ENCODE measurements around the gene STK36. TPM values are rescaled to one million over a fixed set of nuclear protein-coding genes. Genes with fewer than 3 reads are reported as not detected.

Gene STK36
- total RNA-seq, 8 experiments from 2014 or later: 12.7 to 93.3 (median 26.0) TPM

- H3K4me1 ChIP-seq (replicated peaks in 1 of 2): no peaks in the 10 kb centered on the region
- no peak overlapping the region for H3K27ac ChIP-seq
- no peak overlapping the region for H3K4me3 ChIP-seq
- 85 to 100% methylated on average over 1 to 4 of the region's 10 CpGs; no CpG with 5 or more reads in 8 of the 10 experiments for WGBS, 10 experiments
- in situ Hi-C loops (cut with MboI; ENCODE audit: low pct_unique_long_range_greater_than_20kb in 2 of 9, low sequenced_read_pairs in 9 of 9, unreplicated experiment in 9 of 9): loop anchor here in 1 of 9 experiments (25.0 kb wide), 1 partner anchor 232 kb away; the partner anchor contains the start of gene VIL1
- peak in 4 of 8 experiments; percentile 5 to 19 (median 11) for ATAC-seq (replicated peaks in 6 of 8)
Measured at GRCh38 chr2:218643751-218644310, 28.1 kb upstream of the STK36 start.

- no peak overlapping the region for H3K4me3 ChIP-seq
- no peaks in the 10 kb centered on the region for H3K4me1 ChIP-seq (replicated peaks in 1 of 2)
- H3K27ac ChIP-seq: no peak overlapping the region
- in situ Hi-C loops (cut with MboI; ENCODE audit: low pct_unique_long_range_greater_than_20kb in 2 of 9, low sequenced_read_pairs in 9 of 9, unreplicated experiment in 9 of 9): loop anchor here in 1 of 9 experiments (25.0 kb wide), 1 partner anchor 232 kb away; the partner anchor contains the start of gene VIL1
- ATAC-seq (replicated peaks in 6 of 8): peak in 4 of 8 experiments; percentile 6 to 35 (median 17)
- WGBS, 10 experiments: 83 to 100% (median 100%) methylated on average over 1 to 6 of the region's 11 CpGs; no CpG with 5 or more reads in 5 of the 10 experiments
Measured at GRCh38 chr2:218644721-218645120, 27.2 kb upstream of the STK36 start.

DNA sequence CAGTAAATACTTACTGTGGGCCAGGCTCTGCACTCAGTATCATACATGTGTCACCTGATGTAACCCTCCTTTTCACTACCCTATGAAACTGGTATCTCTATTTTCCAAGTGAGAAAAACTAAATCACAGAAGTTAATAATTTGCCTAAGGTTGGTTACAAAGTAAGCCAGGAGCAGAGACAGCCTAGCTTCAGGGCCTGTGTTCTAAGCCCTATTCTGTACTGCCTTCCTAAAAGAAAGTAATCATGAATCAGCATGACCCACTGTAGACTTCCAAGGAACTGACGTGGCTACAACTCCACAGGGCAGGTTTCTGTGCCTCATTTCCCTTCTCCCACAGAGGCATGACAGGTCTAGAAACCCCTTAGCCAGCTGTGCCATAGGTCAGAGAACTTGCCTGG, 26.8 kb upstream of the STK36 start:
- Histone ChIP-seq H3K27ac (no peak overlapping the region), H3K4me3 (no peak overlapping the region), H3K4me1 (replicated peaks in 1 of 2) (no peaks in the 10 kb centered on the region)
- ATAC-seq (replicated peaks in 6 of 8): no peak
- WGBS, 10 experiments: 60 to 100% (median 86%) methylated on average over 1 of the region's 1 CpG; no CpG with 5 or more reads in 5 of the 10 experiments
- in situ Hi-C loops (cut with MboI; ENCODE audit: low pct_unique_long_range_greater_than_20kb in 2 of 9, low sequenced_read_pairs in 9 of 9, unreplicated experiment in 9 of 9): loop anchor here in 1 of 9 experiments (25.0 kb wide), 1 partner anchor 233 kb away; the partner anchor contains the start of gene VIL1

DNA sequence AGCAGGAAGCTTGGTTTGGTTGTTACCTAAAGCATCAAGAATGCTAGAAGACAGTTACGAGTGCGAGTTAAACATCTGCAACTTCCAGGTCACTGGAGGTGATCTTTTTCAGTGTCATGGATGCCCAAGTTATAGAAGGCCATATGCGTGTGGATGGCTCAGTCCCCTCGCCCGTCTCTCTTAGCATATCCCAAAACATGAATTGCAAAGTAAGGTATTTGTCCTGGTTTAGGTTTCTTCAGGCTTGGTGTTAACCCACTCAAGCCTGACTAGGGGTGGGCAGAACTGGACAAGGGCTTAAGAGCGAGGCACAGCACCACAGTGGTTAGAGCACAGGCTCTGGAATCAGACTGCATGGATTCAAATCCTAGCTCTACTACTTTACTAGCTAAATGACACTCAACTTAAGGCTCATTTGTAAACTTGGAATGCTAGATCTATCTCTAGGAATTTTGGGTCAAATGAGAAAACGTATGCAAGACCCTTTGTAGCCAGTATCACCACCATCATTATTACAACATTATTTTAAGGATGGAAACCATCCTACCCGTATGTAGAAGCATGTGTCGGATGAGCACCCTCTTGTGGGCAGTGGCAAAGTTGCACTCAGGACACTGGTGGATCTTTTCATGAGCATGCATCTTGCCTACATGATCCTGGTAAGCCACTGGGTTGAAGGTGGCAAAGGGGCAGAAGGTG, 23.6 kb upstream of the STK36 start:
- 0 to 100% (median 72%) methylated on average over 1 to 6 of the region's 9 CpGs; no CpG with 5 or more reads in 3 of the 10 experiments for WGBS, 10 experiments
- Histone ChIP-seq H3K4me3 (no peak overlapping the region), H3K4me1 (replicated peaks in 1 of 2) (no peaks in the 10 kb centered on the region), H3K27ac (no peak overlapping the region)
- in situ Hi-C loops (cut with MboI; ENCODE audit: low pct_unique_long_range_greater_than_20kb in 2 of 9, low sequenced_read_pairs in 9 of 9, unreplicated experiment in 9 of 9): loop anchor here in 1 of 9 experiments (25.0 kb wide), 1 partner anchor 236 kb away; the partner anchor contains the start of gene VIL1
- ATAC-seq (replicated peaks in 6 of 8): peak; percentile 35 to 94 (median 66)

DNA sequence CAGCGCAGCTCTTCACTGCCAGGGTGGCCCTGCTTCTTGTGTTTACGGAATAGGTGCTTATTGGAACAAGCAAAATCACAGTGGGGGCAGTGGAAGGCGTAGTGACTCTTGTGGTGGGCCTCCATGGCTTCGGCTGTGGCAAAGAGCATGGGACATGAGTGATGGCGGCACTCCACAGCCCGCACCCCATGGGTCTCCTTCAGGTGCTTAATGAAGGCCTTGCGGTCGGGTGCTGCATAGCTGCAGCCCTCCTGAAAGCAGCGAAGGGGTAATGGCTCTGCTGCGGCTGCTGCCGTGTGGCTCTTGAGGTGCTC, 23.1 kb upstream of the STK36 start:
- 67 to 100% (median 90%) methylated on average over 1 to 8 of the region's 11 CpGs; no CpG with 5 or more reads in 4 of the 10 experiments for WGBS, 10 experiments
- ATAC-seq (replicated peaks in 6 of 8): peak in 6 of 8 experiments; percentile 11 to 34 (median 22)

GRCh38 chr2:218655751-218656150, 16.1 kb upstream of the STK36 start:
- Histone ChIP-seq H3K4me3 (no peak overlapping the region), H3K4me1 (replicated peaks in 1 of 2) (peaks cover 7 to 10% of the 10 kb centered on the region in 2 donors), H3K27ac (no peak overlapping the region)
- 80 to 100% (median 100%) methylated on average over 1 to 2 of the region's 2 CpGs; no CpG with 5 or more reads in 4 of the 10 experiments for WGBS, 10 experiments
- no peak for ATAC-seq (replicated peaks in 6 of 8)
- in situ Hi-C loops (cut with MboI; ENCODE audit: low pct_unique_long_range_greater_than_20kb in 2 of 9, low sequenced_read_pairs in 9 of 9, unreplicated experiment in 9 of 9): no loop called here

More for the DNA sequence above, 23.1 kb upstream of the STK36 start:
- Histone ChIP-seq H3K4me1 (replicated peaks in 1 of 2) (no peaks in the 10 kb centered on the region), H3K27ac (no peak overlapping the region), H3K4me3 (no peak overlapping the region)
- in situ Hi-C loops (cut with MboI; ENCODE audit: low pct_unique_long_range_greater_than_20kb in 2 of 9, low sequenced_read_pairs in 9 of 9, unreplicated experiment in 9 of 9): loop anchor here in 1 of 9 experiments (25.0 kb wide), 1 partner anchor 236 kb away; the partner anchor contains the start of gene VIL1

DNA sequence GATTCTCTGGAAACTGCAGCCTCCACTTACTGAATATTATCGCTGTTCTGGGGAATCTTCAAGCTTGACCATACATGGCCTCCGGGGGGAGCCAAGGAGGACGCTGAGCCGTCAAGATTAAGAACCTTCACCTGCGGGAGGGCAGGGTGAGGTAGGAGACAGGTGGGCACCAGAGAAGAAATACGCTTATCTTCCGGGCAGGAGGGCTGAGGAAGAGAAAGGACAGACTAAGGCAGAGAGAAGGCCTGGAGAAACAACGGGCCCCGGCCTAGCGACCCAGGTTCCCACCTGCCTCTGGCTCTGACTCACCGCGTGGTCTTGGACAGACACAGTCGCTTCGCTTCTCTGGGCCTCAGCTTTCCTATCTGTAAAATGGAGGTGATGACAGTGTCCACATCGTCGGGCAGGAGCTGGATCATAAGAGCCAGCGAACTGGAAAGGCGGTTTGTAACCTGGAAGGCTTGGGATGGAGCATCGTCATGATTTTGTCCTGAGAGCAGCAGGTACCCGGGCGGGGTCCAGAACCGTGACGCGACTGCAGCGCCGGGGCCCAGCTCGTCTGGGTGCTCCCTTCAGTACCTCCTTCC, 13.1 kb upstream of the STK36 start:
- Histone ChIP-seq H3K4me1 (replicated peaks in 1 of 2) (peaks cover 7 to 10% of the 10 kb centered on the region in 2 donors), H3K27ac (peak overlapping the region; percentile 57 to 77), H3K4me3 (peak overlapping the region; percentile 58 to 96 (median 71))
- 0 to 4% (median 2%) methylated on average over 3 to 15 of the region's 27 CpGs; no CpG with 5 or more reads in 3 of the 10 experiments for WGBS, 10 experiments
- in situ Hi-C loops (cut with MboI; ENCODE audit: low pct_unique_long_range_greater_than_20kb in 2 of 9, low sequenced_read_pairs in 9 of 9, unreplicated experiment in 9 of 9): no loop called here
- peak in 3 of 8 experiments; percentile 15 to 34 (median 28) for ATAC-seq (replicated peaks in 6 of 8)

GRCh38 chr2:218659258-218659987, 12.5 kb upstream of the STK36 start, which contains the start of the genes BCS1L and ZNF142:
TSS of gene BCS1L (plus strand) at chr2:218659683. CDS start at chr2:218660988, 1,305 bp downstream.
TSS of gene ZNF142 (minus strand) at chr2:218659623. CDS start at chr2:218656429, 3,194 bp downstream.
- ATAC-seq (replicated peaks in 6 of 8): peak; percentile 87 to 99 (median 98)
- WGBS, 10 experiments: 0% methylated on average over 1 to 10 of the region's 49 CpGs; no CpG with 5 or more reads in 5 of the 10 experiments
- H3K4me1 ChIP-seq (replicated peaks in 1 of 2): peaks cover 7 to 10% of the 10 kb centered on the region in 2 donors
- H3K4me3 ChIP-seq: peak within 1 kb of the TSS; percentile 58 to 96 (median 71)
- in situ Hi-C loops (cut with MboI; ENCODE audit: low pct_unique_long_range_greater_than_20kb in 2 of 9, low sequenced_read_pairs in 9 of 9, unreplicated experiment in 9 of 9): no loop called here
- peak within 1 kb of the TSS; percentile 57 to 77 for H3K27ac ChIP-seq

DNA sequence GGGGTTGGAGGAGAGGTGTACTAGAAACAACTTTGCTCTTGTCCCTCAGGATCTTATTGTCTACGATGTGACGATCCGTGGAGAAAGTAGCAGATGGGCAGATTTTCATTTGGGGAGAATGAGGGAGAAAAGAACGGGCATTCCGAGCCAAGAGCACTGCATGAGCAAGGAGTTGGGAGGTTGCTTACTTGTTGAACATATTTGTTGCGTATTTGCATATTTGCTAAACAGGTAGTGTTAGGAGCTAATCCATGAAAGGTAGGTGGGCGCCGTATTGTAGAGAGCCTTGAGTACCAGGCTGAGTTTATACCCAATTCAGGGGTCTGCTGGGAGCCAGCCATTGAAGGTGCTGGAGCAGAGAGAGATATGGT, 11.9 kb upstream of the STK36 start:
- peaks cover 7 to 10% of the 10 kb centered on the region in 2 donors for H3K4me1 ChIP-seq (replicated peaks in 1 of 2)
- peak overlapping the region; percentile 58 to 96 (median 71) for H3K4me3 ChIP-seq
- whole genome bisulfite sequencing, 10 experiments: 0 to 27% (median 8%) methylated on average over 1 to 8 of the region's 8 CpGs; no CpG with 5 or more reads in 2 of the 10 experiments
- peak in 1 of 8 experiments; percentile 1 for ATAC-seq (replicated peaks in 6 of 8)
- peak overlapping the region in 1 of 2 donors; percentile 77 for H3K27ac ChIP-seq
- in situ Hi-C loops (cut with MboI; ENCODE audit: low pct_unique_long_range_greater_than_20kb in 2 of 9, low sequenced_read_pairs in 9 of 9, unreplicated experiment in 9 of 9): no loop called here

DNA sequence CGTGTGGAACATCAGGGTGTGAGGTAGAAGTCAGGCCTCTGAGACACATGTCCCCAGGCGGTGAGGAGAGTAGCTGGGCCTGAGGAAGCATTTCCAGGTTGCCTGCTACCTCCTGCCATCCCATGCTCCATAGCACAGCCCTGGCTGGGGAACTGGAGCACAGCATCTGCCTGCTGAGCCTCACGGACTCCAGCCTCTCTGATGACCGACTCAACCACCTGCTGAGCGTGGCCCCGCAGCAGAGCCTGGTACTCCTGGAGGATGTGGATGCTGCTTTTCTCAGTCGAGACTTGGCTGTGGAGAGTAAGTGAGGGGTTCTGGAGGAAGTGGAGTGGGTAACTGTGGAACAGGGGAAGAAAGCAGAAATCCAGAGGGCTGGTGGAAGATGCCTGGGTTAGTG, 9.5 kb upstream of the STK36 start:
- in situ Hi-C loops (cut with MboI; ENCODE audit: low pct_unique_long_range_greater_than_20kb in 2 of 9, low sequenced_read_pairs in 9 of 9, unreplicated experiment in 9 of 9): no loop called here
- WGBS, 10 experiments: 93 to 100% methylated on average over 1 to 6 of the region's 7 CpGs; no CpG with 5 or more reads in 8 of the 10 experiments
- no peak for ATAC-seq (replicated peaks in 6 of 8)
- Histone ChIP-seq H3K4me3 (no peak overlapping the region), H3K27ac (no peak overlapping the region), H3K4me1 (replicated peaks in 1 of 2) (peaks cover 7 to 10% of the 10 kb centered on the region in 2 donors)

- in situ Hi-C loops (cut with MboI; ENCODE audit: low pct_unique_long_range_greater_than_20kb in 2 of 9, low sequenced_read_pairs in 9 of 9, unreplicated experiment in 9 of 9): no loop called here
- ATAC-seq (replicated peaks in 6 of 8): no peak
- no peak overlapping the region for H3K4me3 ChIP-seq
- peaks cover 7 to 10% of the 10 kb centered on the region in 2 donors for H3K4me1 ChIP-seq (replicated peaks in 1 of 2)
- no peak overlapping the region for H3K27ac ChIP-seq
- 0 to 97% (median 90%) methylated on average over 1 to 9 of the region's 10 CpGs; no CpG with 5 or more reads in 3 of the 10 experiments for WGBS, 10 experiments
Measured at GRCh38 chr2:218662827-218663226, 9.1 kb upstream of the STK36 start.

DNA sequence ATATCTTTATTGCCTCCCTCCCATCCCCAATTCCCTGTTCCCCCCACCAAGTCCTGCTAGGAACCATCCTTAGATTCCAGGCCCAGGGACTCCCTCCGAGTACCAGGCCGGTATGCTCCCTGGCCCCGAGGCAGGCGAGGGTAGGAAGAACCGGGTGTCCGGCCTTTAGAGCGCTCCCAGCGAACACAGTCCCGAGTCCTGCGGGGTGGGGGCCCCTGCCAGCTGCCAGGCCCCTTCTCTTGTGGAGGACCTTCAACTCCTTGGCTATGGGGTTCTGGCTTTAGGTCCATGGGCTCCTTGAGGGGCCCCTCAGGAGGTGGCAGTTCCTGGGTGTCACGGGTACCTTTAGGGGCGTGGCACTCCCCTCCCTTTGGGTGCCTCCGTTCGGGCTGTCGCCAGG, 8.0 kb upstream of the STK36 start:
- no peak for ATAC-seq (replicated peaks in 6 of 8)
- no peak overlapping the region for H3K4me3 ChIP-seq
- H3K4me1 ChIP-seq (replicated peaks in 1 of 2): peaks cover 4 to 5% of the 10 kb centered on the region in 2 donors
- no peak overlapping the region for H3K27ac ChIP-seq
- in situ Hi-C loops (cut with MboI; ENCODE audit: low pct_unique_long_range_greater_than_20kb in 2 of 9, low sequenced_read_pairs in 9 of 9, unreplicated experiment in 9 of 9): no loop called here
- WGBS, 10 experiments: 89 to 100% (median 89%) methylated on average over 1 to 8 of the region's 15 CpGs; no CpG with 5 or more reads in 7 of the 10 experiments

All from motor neuron (in vitro differentiated cells).